Measurements from ENCODE around the gene TMEM123. TPM values are rescaled to one million over a fixed set of nuclear protein-coding genes. Genes with fewer than 3 reads are reported as not detected.
A peak's percentile ranks its signal among the peaks of the same experiment; 100 is the strongest.

TMEM123 gene
- polyA plus RNA-seq, 3 donors = 68.7 to 368 (median 263) TPM

DNA sequence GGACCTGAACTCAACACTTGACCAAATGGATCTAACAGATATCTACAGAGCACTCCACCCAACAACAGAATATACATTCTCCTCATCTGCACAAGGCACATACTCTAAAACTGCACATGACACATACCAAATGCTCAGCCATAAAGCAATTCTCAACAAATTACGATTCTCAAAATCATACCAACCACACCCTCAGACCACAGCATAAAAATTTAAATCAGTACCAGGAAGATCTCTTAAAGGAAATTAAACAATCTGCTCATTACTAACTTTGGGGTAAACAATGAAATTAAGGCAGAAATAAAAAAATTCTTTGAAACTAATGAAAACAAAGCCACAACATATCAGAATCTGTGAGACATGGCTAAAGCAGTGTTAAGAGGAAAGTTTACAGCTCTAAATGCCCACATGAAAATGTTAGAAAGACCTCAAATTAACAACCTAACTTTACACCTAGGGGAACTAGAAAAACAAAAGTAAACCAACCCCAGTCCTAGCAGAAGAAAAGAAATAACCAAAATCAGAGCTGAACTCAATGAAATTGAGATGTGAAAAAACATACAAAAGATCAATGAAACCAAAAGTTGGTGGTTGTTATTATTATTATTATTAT, 37.2 kb downstream of the TMEM123 start:
- Histone ChIP-seq H3K4me1 (ENCODE audit: control insufficient read depth in 1 of 2, insufficient read depth in 2 of 2, low read length in 2 of 2) (no peaks in the 10 kb centered on the region), H2AFZ (ENCODE audit: insufficient read depth, low read depth, low read length, poor library complexity, severe bottlenecking) (no peak overlapping the region), H3K4me2 (replicated peaks; ENCODE audit: extremely low read depth, low read length, poor library complexity, severe bottlenecking) (no peak overlapping the region), H3K27ac (ENCODE audit: low read depth in 1 of 2, low read length in 2 of 2) (no peak overlapping the region), H3K36me3 (replicated peaks in 1 of 2; ENCODE audit: control insufficient read depth in 1 of 2, insufficient read depth in 2 of 2, low read length in 2 of 2) (peaks cover 0 to 14% of the 10 kb centered on the region in 2 donors), H4K20me1 (ENCODE audit: insufficient read depth, low read length) (peaks cover 100% of the 10 kb centered on the region), H3K4me3 (replicated peaks in 1 of 3; ENCODE audit: low read depth in 2 of 3, low read length in 3 of 3) (no peak overlapping the region), H3K9ac (ENCODE audit: insufficient read depth, low read length, poor library complexity, severe bottlenecking) (no peak overlapping the region), H3K27me3 (ENCODE audit: control insufficient read depth in 2 of 2, insufficient read depth in 2 of 2, low read length in 2 of 2) (no peaks in the 10 kb centered on the region), H3K79me2 (ENCODE audit: insufficient read depth, low read length) (peaks cover 96% of the 10 kb centered on the region), H3K9me3 (replicated peaks in 1 of 2; ENCODE audit: control insufficient read depth in 1 of 2, insufficient read depth in 1 of 2, low read length in 2 of 2) (no peaks in the 10 kb centered on the region)
- TF ChIP-seq, protein P1, sequence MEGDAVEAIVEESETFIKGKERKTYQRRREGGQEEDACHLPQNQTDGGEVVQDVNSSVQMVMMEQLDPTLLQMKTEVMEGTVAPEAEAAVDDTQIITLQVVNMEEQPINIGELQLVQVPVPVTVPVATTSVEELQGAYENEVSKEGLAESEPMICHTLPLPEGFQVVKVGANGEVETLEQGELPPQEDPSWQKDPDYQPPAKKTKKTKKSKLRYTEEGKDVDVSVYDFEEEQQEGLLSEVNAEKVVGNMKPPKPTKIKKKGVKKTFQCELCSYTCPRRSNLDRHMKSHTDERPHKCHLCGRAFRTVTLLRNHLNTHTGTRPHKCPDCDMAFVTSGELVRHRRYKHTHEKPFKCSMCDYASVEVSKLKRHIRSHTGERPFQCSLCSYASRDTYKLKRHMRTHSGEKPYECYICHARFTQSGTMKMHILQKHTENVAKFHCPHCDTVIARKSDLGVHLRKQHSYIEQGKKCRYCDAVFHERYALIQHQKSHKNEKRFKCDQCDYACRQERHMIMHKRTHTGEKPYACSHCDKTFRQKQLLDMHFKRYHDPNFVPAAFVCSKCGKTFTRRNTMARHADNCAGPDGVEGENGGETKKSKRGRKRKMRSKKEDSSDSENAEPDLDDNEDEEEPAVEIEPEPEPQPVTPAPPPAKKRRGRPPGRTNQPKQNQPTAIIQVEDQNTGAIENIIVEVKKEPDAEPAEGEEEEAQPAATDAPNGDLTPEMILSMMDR (IDR thresholded peaks at IDR 0.05) = no peak
- no peak for DNase-seq
- Mint-ChIP-seq H3K4me1 (peaks cover 21% of the 10 kb centered on the region), H3K36me3 (peaks cover 16 to 39% of the 10 kb centered on the region in 2 donors), H3K4me3 (no peak overlapping the region), H3K27me3 (ENCODE audit: low read depth in 3 of 3) (peaks cover 0 to 1% (median 0%) of the 10 kb centered on the region in 3 donors), H3K9me3 (peaks cover 0 to 6% (median 0%) of the 10 kb centered on the region in 7 donors), H3K27ac (peak overlapping the region in 2 of 7 donors; percentile 0 to 31)
- intact Hi-C loops (cut with micrococcal nuclease) = no loop called here
- no CpG with 5 or more reads among the region's 1 CpG for WGBS (ENCODE audit: insufficient coverage)

DNA sequence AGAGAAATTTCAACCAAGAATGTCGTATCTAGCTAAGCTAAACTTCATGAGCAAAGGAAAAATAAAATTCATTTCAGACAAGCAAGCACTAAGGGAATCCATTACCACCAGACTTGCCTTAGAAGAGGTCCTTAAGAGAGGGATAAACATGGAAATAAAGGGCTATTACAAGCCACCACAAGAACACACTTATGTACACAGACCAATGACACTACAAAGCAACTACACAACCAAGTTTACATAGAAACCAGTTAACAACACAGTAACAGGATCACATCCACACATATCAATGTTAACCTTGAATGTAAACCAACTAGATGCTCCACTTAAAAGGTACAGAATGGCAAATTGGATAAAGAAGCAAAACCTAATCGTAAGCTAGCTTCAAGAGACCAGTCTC, 38.0 kb downstream of the TMEM123 start:
- peaks cover 96% of the 10 kb centered on the region for H3K79me2 ChIP-seq (ENCODE audit: insufficient read depth, low read length)
- peaks cover 0 to 1% (median 0%) of the 10 kb centered on the region in 3 donors for H3K27me3 Mint-ChIP-seq (ENCODE audit: low read depth in 3 of 3)
- H3K4me3 ChIP-seq (replicated peaks in 1 of 3; ENCODE audit: low read depth in 2 of 3, low read length in 3 of 3) = no peak overlapping the region
- no peaks in the 10 kb centered on the region for H3K9me3 ChIP-seq (replicated peaks in 1 of 2; ENCODE audit: control insufficient read depth in 1 of 2, insufficient read depth in 1 of 2, low read length in 2 of 2)
- no peak overlapping the region for H3K27ac ChIP-seq (ENCODE audit: low read depth in 1 of 2, low read length in 2 of 2)
- H3K36me3 Mint-ChIP-seq = peaks cover 18 to 45% of the 10 kb centered on the region in 2 donors
- intact Hi-C loops (cut with micrococcal nuclease) = no loop called here
- no peaks in the 10 kb centered on the region for H3K27me3 ChIP-seq (ENCODE audit: control insufficient read depth in 2 of 2, insufficient read depth in 2 of 2, low read length in 2 of 2)
- H3K4me1 Mint-ChIP-seq = peaks cover 21% of the 10 kb centered on the region
- no peak overlapping the region for H2AFZ ChIP-seq (ENCODE audit: insufficient read depth, low read depth, low read length, poor library complexity, severe bottlenecking)
- H3K9ac ChIP-seq (ENCODE audit: insufficient read depth, low read length, poor library complexity, severe bottlenecking) = no peak overlapping the region
- no peak overlapping the region for H3K4me3 Mint-ChIP-seq
- no peak overlapping the region for H3K4me2 ChIP-seq (replicated peaks; ENCODE audit: extremely low read depth, low read length, poor library complexity, severe bottlenecking)
- H3K4me1 ChIP-seq (ENCODE audit: control insufficient read depth in 1 of 2, insufficient read depth in 2 of 2, low read length in 2 of 2) = no peaks in the 10 kb centered on the region
- no CpG with 5 or more reads among the region's 2 CpGs for WGBS (ENCODE audit: insufficient coverage)
- TF ChIP-seq, protein P1 (IDR thresholded peaks at IDR 0.05) = no peak
- peak overlapping the region in 1 of 7 donors; percentile 43 for H3K27ac Mint-ChIP-seq
- H3K9me3 Mint-ChIP-seq = peaks cover 0 to 6% (median 0%) of the 10 kb centered on the region in 7 donors
- peaks cover 3 to 18% of the 10 kb centered on the region in 2 donors for H3K36me3 ChIP-seq (replicated peaks in 1 of 2; ENCODE audit: control insufficient read depth in 1 of 2, insufficient read depth in 2 of 2, low read length in 2 of 2)
- peaks cover 100% of the 10 kb centered on the region for H4K20me1 ChIP-seq (ENCODE audit: insufficient read depth, low read length)
- no peak for DNase-seq

All from CD14-positive monocyte (primary cell).